ENCODE data around the gene LRMDA. TPM values are rescaled to one million over a fixed set of nuclear protein-coding genes. Genes with fewer than 3 reads are reported as not detected.

LRMDA gene
- total RNA-seq, result 1.5 and 2.9 TPM in 2 replicates

GRCh38 chr10:75431180-75432111 is at the start of gene LRMDA:
Gene LRMDA, plus strand, starts transcription at chr10:75431624.

GRCh38 chr10:75401569-75402485 is 29.6 kb upstream of the LRMDA start, which contains the start of gene ZNF503:
Gene ZNF503, minus strand, starts transcription at chr10:75401764. Its CDS starts 345 bp downstream, at chr10:75401419.

Small RNA genes within 50 kb of the gene (small RNA-seq; reads per million reads assigned to genes)
- not detected for gene MIR606
- gene RN7SL518P, result not detected
- not detected for gene RNU6-673P

Other genes with a start within 250 kb of the LRMDA start
- 92.8 and 121 TPM in 2 replicates for gene VDAC2, start 220.8 kb upstream of the LRMDA start, total RNA-seq
- gene COMTD1, start 195.7 kb upstream of the LRMDA start, total RNA-seq, result 12.8 and 14.6 TPM in 2 replicates
- 41.5 and 50.1 TPM in 2 replicates for gene ZNF503, start 29.9 kb upstream of the LRMDA start, total RNA-seq